Glutamatergic neuron (in vitro differentiated cells): Measurements from ENCODE around the gene MYL6. TPM values are rescaled to one million over a fixed set of nuclear protein-coding genes. Genes with fewer than 3 reads are reported as not detected.

Experiments used
- DNase-seq: peaks from one replicate; pipeline ENCODE4 v3.0.0; 2022
- H3K27ac Mint-ChIP-seq: one replicate; pipeline ENCODE4 v1.8.0; 2020; ENCODE audit warnings: mild to moderate bottlenecking, mixed read lengths, inconsistent platforms; ENCODE audit not compliant: unreplicated experiment
- H3K27me3 Mint-ChIP-seq: one replicate; pipeline ENCODE4 v1.8.0; 2020; ENCODE audit warnings: mild to moderate bottlenecking, moderate library complexity, mixed read lengths, inconsistent platforms; ENCODE audit not compliant: unreplicated experiment
- H3K36me3 Mint-ChIP-seq: one replicate; pipeline ENCODE4 v1.8.0; 2020; ENCODE audit warnings: mild to moderate bottlenecking, mixed read lengths, inconsistent platforms; ENCODE audit not compliant: unreplicated experiment
- H3K4me1 Mint-ChIP-seq: one replicate; pipeline ENCODE4 v1.8.0; 2020; ENCODE audit warnings: mild to moderate bottlenecking, low read depth, mixed read lengths, inconsistent platforms; ENCODE audit not compliant: unreplicated experiment
- H3K4me3 Mint-ChIP-seq: one replicate; pipeline ENCODE4 v1.8.0; 2020; ENCODE audit warnings: mild to moderate bottlenecking, mixed read lengths, inconsistent platforms; ENCODE audit not compliant: unreplicated experiment
- H3K9me3 Mint-ChIP-seq: one replicate; pipeline ENCODE4 v1.8.0; 2020; ENCODE audit warnings: mild to moderate bottlenecking, moderate library complexity, mixed read lengths, inconsistent platforms; ENCODE audit not compliant: unreplicated experiment
- long read RNA-seq: library from polyadenylated mRNA; unstranded; transcript quantifications from one replicate; pipeline ENCODE4 v2.0.0, GENCODE V29; 2020; ENCODE audit not compliant: unreplicated experiment
- total RNA-seq: library from RNA; stranded (reverse); fragmentation: NEBNext Ultra II Directional; extraction: Animal tissue kit (Norgen Biotek cat#: 25700); gene quantifications from one replicate; pipeline ENCODE4 v1.2.1, GENCODE V29; 2021; ENCODE audit not compliant: unreplicated experiment
- TF ChIP-seq, protein P1 (sequence below): fragments of 200-600 bp; sonication (generic); IDR thresholded peaks from one replicate; pipeline ENCODE4 v1.5.0; 2021; ENCODE audit not compliant: partially characterized antibody, unreplicated experiment

The MYL6 gene
- total RNA-seq = 2,223 TPM
- long read RNA-seq, transcript MYL6-211 (5 exons, 528 nt) = minor isoform, 23 of 2,101 reads
- long read RNA-seq, transcript MYL6-219 (5 exons, 1,438 nt) = minor isoform, 8 of 2,101 reads
- long read RNA-seq, transcript MYL6-218 (7 exons, 901 nt) = minor isoform, 359 of 2,101 reads
- long read RNA-seq, transcript MYL6-207 (6 exons, 655 nt) = major isoform, 1,384 of 2,101 reads
- long read RNA-seq, partial matches to known transcripts = 182 of 2,101 reads
- long read RNA-seq, other reads (novel, unspliced or antisense) = 137 of 2,101 reads

DNA sequence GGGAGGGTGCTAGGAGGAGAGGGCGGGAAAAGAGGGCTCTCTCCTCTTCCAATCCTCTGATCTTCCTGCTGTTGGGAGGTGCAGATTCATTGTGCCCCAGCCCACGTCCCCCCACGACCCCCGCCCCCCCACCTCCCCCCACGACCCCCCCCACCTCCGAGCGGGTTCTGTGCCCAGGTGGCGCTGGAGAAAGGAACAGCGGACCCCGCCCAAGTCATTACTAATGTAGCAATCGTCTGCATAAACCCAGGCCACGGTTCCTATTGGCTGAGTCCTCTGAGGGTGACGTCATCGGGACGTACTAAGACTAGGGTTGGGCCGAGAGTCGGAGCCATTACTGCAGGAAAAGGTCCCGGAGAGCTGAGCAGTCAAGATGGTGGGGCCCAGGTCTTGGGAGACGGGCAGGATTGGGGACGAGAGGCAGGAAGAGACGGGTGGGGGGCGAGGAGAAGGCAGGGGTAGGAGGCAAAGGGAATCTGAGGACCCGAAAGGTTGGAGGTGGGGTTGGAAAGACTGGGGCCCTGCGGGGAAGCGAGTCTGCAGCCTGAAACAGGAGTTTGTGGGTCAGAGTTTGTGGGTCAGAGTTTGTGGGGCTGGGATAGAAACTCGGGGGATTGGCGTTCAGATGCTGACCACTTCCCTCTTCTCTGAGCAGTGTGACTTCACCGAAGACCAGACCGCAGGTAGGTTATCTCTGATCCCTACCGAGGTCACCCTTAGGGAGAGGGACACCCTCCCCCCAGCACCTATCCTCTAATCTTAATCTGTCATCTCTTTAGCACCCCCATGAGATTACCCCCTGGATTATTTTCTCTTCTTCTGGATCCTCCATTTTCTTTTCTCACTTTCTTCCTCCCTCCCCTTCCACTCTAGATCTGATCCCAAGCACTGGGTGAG, at the start of gene MYL6:
MYL6 (plus strand) TSS at position 331 of the 897 bp plus-strand sequence; CDS start at position 374, 43 bp downstream.
- Mint-ChIP-seq H3K4me1 (peaks cover 23% of the 10 kb centered on the region), H3K4me3 (peak within 1 kb of the TSS; percentile 95), H3K27me3 (peaks cover 38% of the 10 kb centered on the region), H3K27ac (peak within 1 kb of the TSS; percentile 98), H3K9me3 (peaks cover 25% of the 10 kb centered on the region), H3K36me3 (peaks cover 5% of the 10 kb centered on the region)
- TF ChIP-seq, protein P1, sequence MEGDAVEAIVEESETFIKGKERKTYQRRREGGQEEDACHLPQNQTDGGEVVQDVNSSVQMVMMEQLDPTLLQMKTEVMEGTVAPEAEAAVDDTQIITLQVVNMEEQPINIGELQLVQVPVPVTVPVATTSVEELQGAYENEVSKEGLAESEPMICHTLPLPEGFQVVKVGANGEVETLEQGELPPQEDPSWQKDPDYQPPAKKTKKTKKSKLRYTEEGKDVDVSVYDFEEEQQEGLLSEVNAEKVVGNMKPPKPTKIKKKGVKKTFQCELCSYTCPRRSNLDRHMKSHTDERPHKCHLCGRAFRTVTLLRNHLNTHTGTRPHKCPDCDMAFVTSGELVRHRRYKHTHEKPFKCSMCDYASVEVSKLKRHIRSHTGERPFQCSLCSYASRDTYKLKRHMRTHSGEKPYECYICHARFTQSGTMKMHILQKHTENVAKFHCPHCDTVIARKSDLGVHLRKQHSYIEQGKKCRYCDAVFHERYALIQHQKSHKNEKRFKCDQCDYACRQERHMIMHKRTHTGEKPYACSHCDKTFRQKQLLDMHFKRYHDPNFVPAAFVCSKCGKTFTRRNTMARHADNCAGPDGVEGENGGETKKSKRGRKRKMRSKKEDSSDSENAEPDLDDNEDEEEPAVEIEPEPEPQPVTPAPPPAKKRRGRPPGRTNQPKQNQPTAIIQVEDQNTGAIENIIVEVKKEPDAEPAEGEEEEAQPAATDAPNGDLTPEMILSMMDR = no peak
- peak; percentile 87 for DNase-seq

GRCh38 chr12:56110571-56110970, 47.6 kb upstream of the MYL6 start:
- no peaks in the 10 kb centered on the region for H3K36me3 Mint-ChIP-seq
- H3K4me1 Mint-ChIP-seq = peaks cover 8% of the 10 kb centered on the region
- H3K9me3 Mint-ChIP-seq = no peaks in the 10 kb centered on the region
- TF ChIP-seq, protein P1 = no peak
- no peak for DNase-seq
- H3K4me3 Mint-ChIP-seq = no peak overlapping the region
- H3K27ac Mint-ChIP-seq = no peak overlapping the region
- peaks cover 2% of the 10 kb centered on the region for H3K27me3 Mint-ChIP-seq

DNA sequence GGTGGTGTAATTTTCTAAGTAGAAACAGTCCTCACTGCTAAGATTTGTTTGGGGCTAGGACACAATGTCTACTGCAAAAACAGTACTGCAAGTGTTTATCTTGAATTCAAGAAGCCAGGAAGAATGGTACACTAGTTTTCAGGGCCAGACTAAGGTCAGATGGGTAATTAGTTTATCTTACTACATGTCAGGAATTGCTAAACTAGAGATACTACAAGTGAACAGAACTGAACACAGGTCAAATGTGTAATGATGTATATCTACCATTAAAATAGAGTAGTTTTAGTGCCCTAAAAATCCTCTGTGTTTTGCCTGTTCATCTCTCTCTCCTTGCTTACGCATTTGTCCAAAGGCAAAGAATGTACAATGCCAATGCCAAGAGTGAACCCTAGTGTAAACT, 44.1 kb upstream of the MYL6 start:
- peaks cover 11% of the 10 kb centered on the region for H3K27me3 Mint-ChIP-seq
- TF ChIP-seq, protein P1 = no peak
- no peaks in the 10 kb centered on the region for H3K36me3 Mint-ChIP-seq
- peaks cover 14% of the 10 kb centered on the region for H3K9me3 Mint-ChIP-seq
- H3K4me1 Mint-ChIP-seq = peaks cover 10% of the 10 kb centered on the region
- no peak overlapping the region for H3K4me3 Mint-ChIP-seq
- H3K27ac Mint-ChIP-seq = no peak overlapping the region
- no peak for DNase-seq

- Mint-ChIP-seq H3K4me1 (peaks cover 18% of the 10 kb centered on the region), H3K27me3 (peaks cover 15% of the 10 kb centered on the region), H3K4me3 (peak overlapping the region; percentile 98), H3K27ac (peak overlapping the region; percentile 99), H3K9me3 (peaks cover 17% of the 10 kb centered on the region), H3K36me3 (no peaks in the 10 kb centered on the region)
- DNase-seq = no peak
- TF ChIP-seq, protein P1 = no peak
Measured at GRCh38 chr12:56115329-56115728, 42.8 kb upstream of the MYL6 start.
